ENCODE results near the gene RNF44. TPM values are rescaled to one million over a fixed set of nuclear protein-coding genes. Genes with fewer than 3 reads are reported as not detected.

RNF44 gene
- total RNA-seq, 1 donor from 2014 or later = 11.7 TPM

DNA sequence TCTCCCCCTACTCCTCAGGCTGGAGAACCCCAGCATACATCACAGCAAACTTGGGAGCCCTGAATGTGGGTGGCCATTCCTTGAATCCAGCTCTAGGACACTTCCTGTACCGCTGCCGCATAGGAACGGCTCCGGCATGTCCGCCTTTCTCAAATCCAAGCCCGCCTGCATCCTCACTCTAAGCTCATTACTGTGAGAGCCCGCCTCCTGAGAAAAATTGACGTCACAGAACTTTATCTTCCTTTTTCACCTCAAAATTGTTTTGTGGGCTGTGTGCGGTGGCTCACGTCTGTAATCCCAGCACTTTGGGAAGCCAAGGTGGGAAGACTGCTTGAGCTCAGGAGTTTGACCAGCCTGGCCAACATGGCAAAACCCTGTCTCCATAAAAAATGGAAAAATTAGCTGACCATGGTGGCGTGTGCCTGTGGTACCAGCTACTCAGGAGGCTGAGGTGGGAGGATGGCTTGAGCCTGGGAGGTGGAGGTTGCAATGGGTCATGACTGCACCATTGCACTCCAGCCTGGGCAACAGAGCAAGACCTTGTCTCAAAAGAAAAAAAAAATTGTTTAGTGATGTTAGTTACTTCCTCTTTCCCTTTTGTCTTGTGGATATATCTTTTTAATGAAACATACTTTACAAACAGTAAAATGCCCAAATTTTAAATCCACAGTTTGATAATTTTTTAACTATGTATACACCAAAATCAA, 22.8 kb downstream of the RNF44 start:
- H3K4me1 Mint-ChIP-seq = no peaks in the 10 kb centered on the region

DNA sequence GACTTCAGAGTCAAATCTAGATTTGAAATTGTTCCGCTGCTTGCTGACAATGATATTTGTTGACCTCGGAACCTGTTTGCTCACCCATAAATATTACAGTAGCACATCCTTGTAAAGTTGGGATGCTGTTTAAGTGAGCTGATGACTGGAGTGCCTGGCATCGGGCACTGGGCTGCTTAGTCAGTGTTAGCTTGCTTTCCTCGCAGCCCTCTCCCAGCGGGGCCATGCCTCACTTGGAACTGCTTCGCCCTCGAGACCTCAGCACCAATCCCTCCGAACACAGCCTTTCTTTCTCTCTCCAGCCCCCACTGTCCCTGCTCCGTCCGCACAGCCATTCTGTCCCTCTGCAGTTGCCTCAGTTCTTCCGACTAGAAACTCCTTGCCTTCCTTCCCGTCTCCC, 23.4 kb downstream of the RNF44 start:
- H3K4me1 Mint-ChIP-seq = no peaks in the 10 kb centered on the region
- Histone ChIP-seq H3K9me3 (ENCODE audit: low read depth) (no peaks in the 10 kb centered on the region), H3K9ac (no peak overlapping the region), H3K27me3 (no peaks in the 10 kb centered on the region), H3F3A (ENCODE audit: low read depth) (no peaks in the 10 kb centered on the region), H3K27ac (no peak overlapping the region), H3K4me3 (no peak overlapping the region), H3K4me1 (no peaks in the 10 kb centered on the region), H3K4me2 (no peak overlapping the region), H4K20me1 (ENCODE audit: low read depth) (no peaks in the 10 kb centered on the region), H3K36me3 (no peaks in the 10 kb centered on the region), H2AFZ (replicated peaks) (no peak overlapping the region), H3K79me2 (ENCODE audit: low read depth) (no peaks in the 10 kb centered on the region)
- DNase-seq (ENCODE audit: low spot score) = no peak
- no peak overlapping the region for H3K27ac Mint-ChIP-seq
- H3K9me3 Mint-ChIP-seq = no peaks in the 10 kb centered on the region
- H3K27me3 Mint-ChIP-seq (ENCODE audit: insufficient read depth, low read depth) = peaks cover 5% of the 10 kb centered on the region
- no peak overlapping the region for H3K4me3 Mint-ChIP-seq
- peaks cover 7% of the 10 kb centered on the region for H3K36me3 Mint-ChIP-seq
- TF ChIP-seq, protein P1, sequence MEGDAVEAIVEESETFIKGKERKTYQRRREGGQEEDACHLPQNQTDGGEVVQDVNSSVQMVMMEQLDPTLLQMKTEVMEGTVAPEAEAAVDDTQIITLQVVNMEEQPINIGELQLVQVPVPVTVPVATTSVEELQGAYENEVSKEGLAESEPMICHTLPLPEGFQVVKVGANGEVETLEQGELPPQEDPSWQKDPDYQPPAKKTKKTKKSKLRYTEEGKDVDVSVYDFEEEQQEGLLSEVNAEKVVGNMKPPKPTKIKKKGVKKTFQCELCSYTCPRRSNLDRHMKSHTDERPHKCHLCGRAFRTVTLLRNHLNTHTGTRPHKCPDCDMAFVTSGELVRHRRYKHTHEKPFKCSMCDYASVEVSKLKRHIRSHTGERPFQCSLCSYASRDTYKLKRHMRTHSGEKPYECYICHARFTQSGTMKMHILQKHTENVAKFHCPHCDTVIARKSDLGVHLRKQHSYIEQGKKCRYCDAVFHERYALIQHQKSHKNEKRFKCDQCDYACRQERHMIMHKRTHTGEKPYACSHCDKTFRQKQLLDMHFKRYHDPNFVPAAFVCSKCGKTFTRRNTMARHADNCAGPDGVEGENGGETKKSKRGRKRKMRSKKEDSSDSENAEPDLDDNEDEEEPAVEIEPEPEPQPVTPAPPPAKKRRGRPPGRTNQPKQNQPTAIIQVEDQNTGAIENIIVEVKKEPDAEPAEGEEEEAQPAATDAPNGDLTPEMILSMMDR (IDR thresholded peaks at IDR 0.05) = no peak
- TF ChIP-seq EZH2phosphoT487 (IDR thresholded peaks at IDR 0.05) (no peak), EZH2 (IDR thresholded peaks at IDR 0.05) (no peak)

More for the DNA sequence above, 22.8 kb downstream of the RNF44 start:
- H3F3A ChIP-seq (ENCODE audit: low read depth) = no peaks in the 10 kb centered on the region
- H3K27me3 Mint-ChIP-seq (ENCODE audit: insufficient read depth, low read depth) = peaks cover 5% of the 10 kb centered on the region
- no peaks in the 10 kb centered on the region for H3K36me3 ChIP-seq
- H3K79me2 ChIP-seq (ENCODE audit: low read depth) = no peaks in the 10 kb centered on the region
- H2AFZ ChIP-seq (replicated peaks) = no peak overlapping the region
- H3K4me3 ChIP-seq = no peak overlapping the region
- no peak overlapping the region for H3K4me3 Mint-ChIP-seq
- no peaks in the 10 kb centered on the region for H3K27me3 ChIP-seq
- H4K20me1 ChIP-seq (ENCODE audit: low read depth) = no peaks in the 10 kb centered on the region
- H3K9me3 Mint-ChIP-seq = no peaks in the 10 kb centered on the region
- H3K4me2 ChIP-seq = no peak overlapping the region
- no peaks in the 10 kb centered on the region for H3K9me3 ChIP-seq (ENCODE audit: low read depth)
- H3K4me1 ChIP-seq = no peaks in the 10 kb centered on the region
- no peak overlapping the region for H3K27ac ChIP-seq
- H3K9ac ChIP-seq = no peak overlapping the region
- peaks cover 5% of the 10 kb centered on the region for H3K36me3 Mint-ChIP-seq
- TF ChIP-seq EZH2 (IDR thresholded peaks at IDR 0.05) = no peak
- TF ChIP-seq EZH2phosphoT487 (IDR thresholded peaks at IDR 0.05) = no peak
- TF ChIP-seq, protein P1 (IDR thresholded peaks at IDR 0.05) = no peak
- no peak overlapping the region for H3K27ac Mint-ChIP-seq
- DNase-seq (ENCODE audit: low spot score) = no peak

DNA sequence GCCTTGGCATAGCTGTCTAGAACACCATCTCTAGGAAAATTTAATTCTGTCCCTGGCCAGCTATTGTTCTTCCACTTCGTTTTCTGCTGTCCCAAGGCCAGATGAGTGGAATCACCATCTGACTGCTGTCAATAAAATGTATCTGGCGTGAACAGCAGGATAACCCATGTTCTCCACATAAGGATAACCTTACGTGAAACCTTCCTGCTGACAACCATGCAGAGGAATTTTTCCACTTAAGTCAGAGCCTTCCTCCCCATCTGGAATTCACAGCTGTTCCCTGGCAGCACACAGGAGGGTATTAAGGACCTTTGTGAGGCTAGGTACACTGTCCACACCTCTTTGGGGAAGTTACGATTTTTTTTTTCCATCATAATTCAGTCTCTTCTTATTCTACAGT, 28.6 kb downstream of the RNF44 start:
- Histone ChIP-seq H2AFZ (replicated peaks) (no peak overlapping the region), H3K27ac (no peak overlapping the region), H3K36me3 (no peaks in the 10 kb centered on the region), H3K4me2 (no peak overlapping the region), H3K27me3 (no peaks in the 10 kb centered on the region), H3K9me3 (ENCODE audit: low read depth) (no peaks in the 10 kb centered on the region), H3K79me2 (ENCODE audit: low read depth) (no peaks in the 10 kb centered on the region), H3K4me1 (no peaks in the 10 kb centered on the region), H3K4me3 (no peak overlapping the region), H3F3A (ENCODE audit: low read depth) (no peaks in the 10 kb centered on the region), H4K20me1 (ENCODE audit: low read depth) (no peaks in the 10 kb centered on the region), H3K9ac (no peak overlapping the region)
- DNase-seq (ENCODE audit: low spot score) = no peak
- no peak for TF ChIP-seq EZH2phosphoT487 (IDR thresholded peaks at IDR 0.05)
- no peaks in the 10 kb centered on the region for H3K4me1 Mint-ChIP-seq
- H3K27me3 Mint-ChIP-seq (ENCODE audit: insufficient read depth, low read depth) = no peaks in the 10 kb centered on the region
- peaks cover 34% of the 10 kb centered on the region for H3K36me3 Mint-ChIP-seq
- no peak overlapping the region for H3K27ac Mint-ChIP-seq
- H3K4me3 Mint-ChIP-seq = no peak overlapping the region
- H3K9me3 Mint-ChIP-seq = no peaks in the 10 kb centered on the region

DNA sequence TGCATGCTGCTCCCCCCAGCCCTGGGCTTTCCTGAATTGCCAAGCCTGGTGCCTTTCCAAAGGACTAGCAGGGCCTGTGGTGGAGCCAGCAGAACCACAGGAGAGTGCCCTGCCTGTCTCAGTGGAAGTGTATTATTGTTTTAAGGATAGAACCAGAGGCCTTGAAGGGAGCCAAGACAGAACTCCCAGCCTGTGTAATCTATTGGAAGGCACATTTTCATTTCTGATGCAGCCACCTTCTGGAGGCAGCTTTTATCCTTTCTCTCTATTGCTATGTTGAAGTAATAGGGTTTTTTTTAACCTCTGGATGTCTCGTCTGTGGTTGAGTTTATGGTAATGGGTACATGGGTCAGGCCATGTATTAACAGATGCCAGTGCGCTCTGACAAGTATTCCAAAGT, 29.3 kb downstream of the RNF44 start:
- TF ChIP-seq EZH2 (IDR thresholded peaks at IDR 0.05) (no peak), EZH2phosphoT487 (IDR thresholded peaks at IDR 0.05) (no peak)
- TF ChIP-seq, protein P1 (IDR thresholded peaks at IDR 0.05) = no peak
- DNase-seq (ENCODE audit: low spot score) = no peak
- Histone ChIP-seq H3K27me3 (no peaks in the 10 kb centered on the region), H3K4me3 (no peak overlapping the region), H2AFZ (replicated peaks) (no peak overlapping the region), H3K27ac (no peak overlapping the region), H3K4me1 (no peaks in the 10 kb centered on the region), H4K20me1 (ENCODE audit: low read depth) (no peaks in the 10 kb centered on the region), H3F3A (ENCODE audit: low read depth) (no peaks in the 10 kb centered on the region), H3K36me3 (no peaks in the 10 kb centered on the region), H3K9ac (no peak overlapping the region), H3K9me3 (ENCODE audit: low read depth) (no peaks in the 10 kb centered on the region), H3K79me2 (ENCODE audit: low read depth) (no peaks in the 10 kb centered on the region), H3K4me2 (no peak overlapping the region)
- Mint-ChIP-seq H3K27me3 (ENCODE audit: insufficient read depth, low read depth) (no peaks in the 10 kb centered on the region), H3K27ac (no peak overlapping the region), H3K9me3 (no peaks in the 10 kb centered on the region), H3K4me1 (no peaks in the 10 kb centered on the region), H3K4me3 (no peak overlapping the region), H3K36me3 (peaks cover 37% of the 10 kb centered on the region)

Measured in neural progenitor cell (in vitro differentiated cells).